Hematopoietic multipotent progenitor cell treated with erythropoietin and hydrocortisone succinate and interleukin-3 and kit ligand, for 15 days (in vitro differentiated cells): ENCODE data around the gene PRRC1.
"Not testable (repeated sequence)": the region's sequence is repeated elsewhere in the genome, so short reads cannot be mapped to it uniquely, and the experiment has no call there.

Experiments
- DNase-seq: peaks from one replicate; pipeline ENCODE4 v3.0.0-alpha.2; 2015; ENCODE audit warnings: low spot score

PRRC1 gene

DNA sequence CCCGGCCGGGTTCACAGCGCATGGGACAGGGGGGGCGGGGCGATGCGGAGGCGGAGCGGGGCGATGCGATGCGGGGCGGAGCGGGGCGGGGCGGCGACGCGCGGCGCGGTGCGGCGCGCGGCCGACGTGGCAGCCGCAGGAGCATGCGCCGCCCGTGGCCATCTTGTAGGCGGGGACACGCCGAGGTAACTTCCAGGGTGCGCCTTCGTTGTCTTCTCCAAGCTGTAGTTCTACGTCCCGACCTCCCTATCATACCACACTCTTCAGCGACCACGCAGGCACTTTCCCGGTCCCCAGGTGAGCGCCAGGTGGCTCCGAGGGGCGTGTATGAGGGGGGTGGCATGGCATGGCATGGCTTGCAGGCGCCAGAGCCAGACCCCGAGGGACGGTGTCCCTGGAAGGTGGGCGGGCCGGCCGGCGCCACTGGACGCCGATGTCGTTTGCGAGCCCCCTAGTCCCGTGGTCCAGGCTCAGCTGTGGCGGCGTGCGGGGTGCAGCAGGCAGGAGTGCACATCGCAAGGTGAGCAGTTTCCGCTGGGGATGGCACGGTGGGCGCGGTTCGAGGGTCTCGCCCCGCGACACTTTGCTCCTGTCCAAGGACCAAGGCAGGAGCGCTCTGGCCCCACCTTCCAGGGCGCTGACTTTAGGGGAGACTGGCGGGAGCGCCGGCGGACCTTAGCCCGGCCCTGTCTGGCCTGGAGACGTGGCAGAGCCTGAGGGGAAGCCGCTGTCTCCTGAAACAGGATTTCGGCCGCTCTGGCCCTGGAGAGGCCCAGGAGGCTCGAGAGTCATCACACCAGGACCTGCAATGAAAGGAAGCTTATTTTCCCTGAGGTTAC is at the start of gene PRRC1:
Gene PRRC1, plus strand, starts transcription at position 161 of the 839 bp plus-strand sequence. CDS start 5,840 bp downstream, outside the sequence.
- peak; percentile 82 for DNase-seq

DNA sequence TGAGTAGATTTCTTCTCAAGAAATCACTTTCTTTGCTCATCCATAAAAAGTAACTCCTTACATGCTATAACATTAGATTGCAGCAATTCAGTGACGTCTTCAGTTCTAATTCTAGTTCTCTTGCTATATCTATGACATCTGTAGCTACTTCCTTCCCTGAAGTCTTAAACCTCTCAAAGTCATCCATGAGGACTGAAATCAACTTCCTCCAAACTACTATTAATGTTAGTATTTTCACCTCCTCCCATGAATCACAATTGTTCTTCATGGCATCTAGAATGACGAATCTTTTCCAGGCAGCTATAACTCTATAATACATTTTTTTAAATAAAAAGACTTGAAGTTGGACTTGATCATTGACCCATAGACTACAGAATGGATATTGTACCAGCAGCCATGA is 46.2 kb upstream of the PRRC1 start:
- no peak for DNase-seq

DNA sequence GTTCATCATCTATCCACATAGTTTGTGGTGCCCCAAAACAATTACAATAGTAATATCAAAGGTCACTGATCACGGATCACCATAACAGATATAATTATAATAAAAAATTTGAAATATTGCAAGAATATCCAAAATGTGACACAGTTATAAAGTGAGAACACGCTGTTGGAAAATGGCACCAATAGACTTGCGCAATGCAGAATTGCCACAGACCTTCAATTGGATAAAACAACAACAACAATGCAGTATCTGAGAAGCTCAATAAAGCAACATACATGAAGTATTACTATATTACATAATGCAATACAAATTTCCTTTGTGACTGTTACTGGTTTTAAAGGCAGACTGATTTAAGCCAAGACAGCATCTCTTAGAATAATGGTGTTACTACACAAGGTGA is 44.7 kb upstream of the PRRC1 start:
- no peak for DNase-seq

DNA sequence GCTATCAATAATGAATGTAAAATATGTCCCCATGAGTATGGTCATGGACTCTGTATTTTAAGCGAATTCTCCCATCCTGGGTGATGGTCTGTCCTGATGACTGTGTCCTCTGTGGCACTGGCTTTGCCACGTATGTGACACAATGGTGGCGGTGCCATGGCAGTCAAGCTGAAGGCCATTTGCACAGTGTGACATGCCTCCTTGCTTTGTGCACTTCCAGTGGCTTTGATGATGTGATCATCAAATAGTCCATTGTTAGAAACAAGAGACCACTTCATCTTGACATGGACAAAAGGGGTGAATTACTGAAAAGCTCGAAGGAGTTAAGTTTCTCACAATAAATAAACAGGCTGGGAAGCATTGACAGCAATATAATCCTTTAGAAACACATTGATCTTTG is 31.0 kb upstream of the PRRC1 start:
- no peak for DNase-seq

DNA sequence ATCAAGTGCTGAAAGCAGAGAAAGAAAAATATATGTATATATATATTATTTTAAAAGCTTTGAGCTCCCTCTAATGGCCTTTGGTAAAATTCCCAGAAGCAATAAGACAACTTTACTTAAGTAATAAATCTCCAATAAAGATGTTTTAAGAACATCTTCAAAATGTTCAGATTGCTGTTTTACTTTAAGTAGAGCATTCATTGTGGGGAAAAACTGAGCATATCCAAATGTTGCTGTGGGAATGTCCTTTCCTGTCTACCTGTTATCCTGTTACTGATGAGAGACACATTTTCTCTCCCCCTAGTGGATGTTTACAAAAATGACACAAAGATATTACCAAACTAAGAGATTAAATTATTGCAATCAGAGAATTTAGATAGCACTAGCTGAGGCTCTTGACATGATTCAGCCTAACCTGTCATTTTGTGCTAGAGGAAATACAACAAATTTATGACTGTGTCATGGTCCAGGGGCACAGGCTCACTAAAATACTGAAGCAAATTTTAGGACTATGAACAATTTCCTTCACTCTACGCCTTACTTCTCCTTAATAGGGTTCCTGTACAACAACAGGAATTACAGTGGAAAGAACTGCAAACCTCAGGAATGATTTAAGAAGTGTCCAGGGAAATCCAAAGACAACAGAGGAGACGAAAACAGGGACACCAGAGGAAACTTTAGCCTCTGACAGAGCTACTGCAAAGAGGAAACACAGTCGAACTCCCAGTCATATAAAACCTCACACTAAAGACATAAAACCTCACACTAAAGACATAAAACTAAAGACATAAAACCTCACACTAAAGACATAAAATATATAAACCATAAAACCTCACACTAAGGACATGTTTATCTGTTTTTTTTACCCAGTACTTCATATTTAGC is 24.3 kb upstream of the PRRC1 start:
- peak; percentile 41 for DNase-seq

DNA sequence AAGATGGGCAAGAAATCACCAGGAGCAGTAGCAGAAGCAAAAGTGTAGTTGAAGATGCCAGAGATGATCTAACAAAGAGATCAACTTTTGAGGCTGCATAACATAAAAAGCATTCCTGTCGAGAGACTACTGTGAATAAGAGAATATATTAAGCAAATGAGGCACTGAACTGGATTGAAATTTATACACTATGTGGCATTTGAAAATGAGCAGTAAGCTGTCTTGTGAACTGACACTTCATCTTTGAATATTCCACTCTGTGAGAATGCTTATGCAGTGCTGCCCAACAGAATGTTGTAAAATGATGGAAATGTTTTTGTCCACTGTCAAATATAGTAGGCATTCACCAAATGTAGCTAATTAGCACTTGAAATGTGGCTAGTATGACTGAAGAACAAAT is 18.9 kb upstream of the PRRC1 start:
- DNase-seq: no peak

DNA sequence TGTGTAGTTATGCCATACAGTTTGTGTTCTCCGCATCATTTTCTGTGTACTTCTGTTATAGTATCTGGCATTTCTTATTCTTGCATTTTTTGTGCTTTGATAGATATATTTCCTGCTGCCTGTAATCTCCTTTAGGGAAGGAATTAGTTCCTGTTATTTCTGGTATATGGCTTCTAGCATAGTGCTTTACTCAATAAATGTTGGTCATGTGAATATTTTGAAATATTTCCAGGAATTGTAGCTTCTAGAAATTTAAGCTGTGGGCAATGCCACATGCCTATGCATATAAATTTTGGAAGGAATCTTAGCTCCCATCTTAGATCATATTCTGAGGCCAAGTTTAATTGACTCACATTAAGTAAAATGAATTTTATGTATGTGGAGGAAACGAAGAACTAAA is 11.5 kb upstream of the PRRC1 start:
- no peak for DNase-seq

DNA sequence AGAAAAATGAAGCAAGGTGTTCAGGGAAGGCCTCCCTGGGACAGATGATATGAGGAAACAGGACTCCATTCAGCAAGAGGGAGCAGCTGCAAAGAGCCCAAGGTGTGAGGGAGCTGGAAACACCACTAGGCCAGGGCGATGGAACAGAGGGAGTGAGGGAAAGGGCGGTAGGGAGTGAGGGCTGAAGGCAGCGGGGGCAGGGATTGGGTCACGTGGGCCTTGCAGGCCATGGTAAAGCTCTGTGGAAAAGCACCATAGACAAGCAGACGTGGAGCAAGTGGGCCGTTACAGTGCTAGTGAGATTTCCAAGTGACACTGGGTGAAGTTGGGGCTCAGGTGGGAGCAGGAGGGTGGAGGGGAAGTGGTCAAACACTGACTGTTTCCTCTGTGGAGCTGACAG is 10.8 kb upstream of the PRRC1 start:
- DNase-seq: no peak

DNA sequence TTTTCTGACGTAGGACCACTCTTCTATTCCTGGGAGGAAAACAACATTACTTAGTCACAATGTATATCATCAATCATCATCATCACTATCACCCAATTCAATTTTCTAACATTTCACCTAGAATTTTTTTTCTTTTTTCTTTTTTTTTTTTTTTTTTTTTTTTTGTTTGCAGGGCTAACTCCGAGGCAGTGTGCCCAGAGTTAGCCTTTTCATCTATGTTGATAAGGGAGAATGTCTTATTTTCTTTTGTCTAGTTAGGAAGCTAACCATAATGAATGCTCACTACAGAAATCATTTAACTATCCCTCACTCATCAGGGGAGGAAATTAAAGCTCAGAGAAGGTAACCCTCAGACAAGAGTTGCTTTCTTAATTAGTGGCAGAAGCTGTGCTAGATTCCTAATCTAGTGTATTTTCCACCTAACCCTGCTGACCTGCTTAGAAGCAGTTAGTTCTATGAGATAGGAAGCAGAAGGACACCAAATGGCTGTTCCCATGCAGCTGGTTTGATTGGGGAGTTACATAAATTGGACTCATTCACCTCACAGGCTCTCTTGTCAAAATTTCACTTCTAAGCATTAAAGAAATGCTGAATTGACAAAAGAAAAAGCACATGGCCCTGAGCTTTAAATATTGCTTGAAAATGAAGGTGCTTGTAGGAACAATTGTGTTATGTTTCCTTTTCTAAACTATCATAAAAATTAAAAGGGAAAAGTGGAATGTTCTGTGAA is 8.6 kb upstream of the PRRC1 start:
- no peak for DNase-seq

DNA sequence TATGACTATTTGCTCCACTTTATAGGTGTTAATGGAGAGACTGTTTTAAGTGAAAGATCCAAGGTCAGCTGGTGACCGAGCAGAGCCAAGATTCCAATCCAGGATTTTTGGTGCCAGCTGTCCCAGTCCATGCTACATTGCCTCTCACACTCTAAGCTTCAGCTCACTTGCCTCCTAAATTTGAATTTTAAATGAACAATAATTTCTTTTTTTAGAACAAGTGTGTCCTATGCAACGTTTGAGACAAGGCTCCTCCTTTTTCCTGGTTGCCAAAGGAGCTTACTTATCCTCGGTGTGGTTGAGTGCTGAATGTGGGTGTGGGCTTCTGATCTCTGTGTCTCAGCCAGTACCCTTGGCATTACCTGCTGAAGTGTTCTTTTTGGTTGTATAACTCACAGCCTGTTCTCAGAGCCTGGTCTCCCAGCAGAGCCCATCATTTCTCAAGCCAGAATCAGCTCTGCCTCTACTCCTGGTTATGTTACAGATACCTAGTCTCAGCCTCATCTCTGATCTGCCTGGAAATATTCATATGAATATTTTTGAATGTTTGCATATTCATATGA is 4.0 kb upstream of the PRRC1 start:
- DNase-seq: no peak

DNA sequence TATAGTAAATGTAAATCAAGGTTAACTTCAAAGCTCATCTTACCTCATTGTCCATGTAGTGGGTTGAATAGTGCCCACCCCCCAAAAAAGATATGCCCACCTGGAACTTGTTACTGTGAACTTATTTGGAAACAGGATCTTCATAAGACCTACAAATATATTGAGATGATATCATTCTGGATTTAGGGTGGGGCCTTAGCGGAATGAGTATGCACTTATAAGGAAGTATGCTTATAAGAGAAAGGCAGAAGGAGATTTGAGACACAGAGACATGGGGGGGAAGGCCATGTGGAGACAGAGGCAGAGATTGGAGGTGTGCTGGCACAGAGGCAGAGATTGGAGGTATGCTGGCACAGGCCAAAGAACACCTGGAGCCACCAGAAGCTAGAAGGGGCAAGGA is 2.6 kb upstream of the PRRC1 start:
- no peak for DNase-seq

DNA sequence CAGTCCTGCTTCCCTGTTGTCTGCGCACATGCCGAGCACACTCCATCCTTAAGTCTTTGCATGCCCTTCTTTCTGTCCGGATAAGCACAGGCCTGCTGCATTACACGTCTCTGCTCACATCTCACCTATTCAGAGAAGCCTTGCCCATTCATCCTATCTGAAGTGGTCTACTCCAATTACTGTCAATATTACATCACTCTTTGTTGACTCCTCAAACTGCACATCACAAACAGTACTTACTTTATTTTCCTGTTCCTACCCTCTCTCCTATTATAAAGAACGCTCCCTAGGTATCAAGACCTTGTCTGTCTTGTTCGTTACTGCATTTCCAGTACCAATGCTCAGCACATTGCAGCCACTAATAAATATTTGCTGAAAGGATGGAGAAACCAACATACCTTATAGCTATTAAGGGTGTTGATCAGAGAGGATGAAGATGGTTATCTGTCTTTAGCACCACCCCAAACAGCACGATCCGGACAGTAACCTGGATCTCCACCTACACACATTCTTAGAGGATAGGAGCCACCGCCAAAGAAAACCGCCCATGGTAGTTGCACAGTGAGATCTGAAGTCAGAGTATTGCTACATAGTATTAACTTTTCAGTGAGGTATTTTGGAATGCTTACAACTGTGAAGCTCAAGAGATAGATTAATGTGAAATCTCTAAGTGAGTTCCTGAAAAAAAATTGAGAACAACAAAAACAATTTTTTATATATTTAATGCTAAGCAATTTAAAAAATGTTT is 1.6 kb upstream of the PRRC1 start:
- no peak for DNase-seq

DNA sequence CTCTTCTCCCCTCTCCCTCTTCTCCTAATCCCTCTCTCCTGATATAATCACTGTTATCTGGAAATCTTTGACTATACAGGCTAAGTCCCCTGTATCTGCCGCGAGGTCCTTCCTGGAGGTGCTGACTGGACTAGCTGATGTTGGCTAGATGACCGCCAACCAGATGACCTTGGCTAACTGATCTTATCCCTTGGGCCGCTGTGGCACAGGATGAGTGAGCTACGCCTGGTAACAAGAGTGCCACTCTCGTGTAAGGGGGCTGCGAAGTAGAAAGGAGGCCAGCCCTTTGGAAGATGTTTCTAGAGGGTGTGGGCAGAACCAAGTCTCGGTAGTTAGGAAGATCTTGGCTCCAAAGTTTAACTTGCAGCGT is 345 bp upstream of the PRRC1 start:
- DNase-seq: no peak

DNA sequence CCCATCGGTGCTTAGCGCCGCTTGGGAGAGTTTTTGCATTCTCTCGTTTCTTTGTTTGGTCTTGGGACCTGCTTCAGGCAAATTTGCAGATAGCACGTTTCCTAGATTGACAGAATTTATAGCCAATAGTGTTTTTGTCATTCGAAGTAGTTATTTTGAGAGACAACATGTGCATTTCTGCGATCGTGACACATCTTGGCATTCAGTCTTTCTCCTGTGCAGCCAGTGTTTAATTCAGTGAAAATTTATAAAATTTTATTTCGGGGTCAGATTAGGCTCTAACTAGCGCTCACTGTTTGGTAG is 830 bp downstream of the PRRC1 start:
- peak; percentile 42 for DNase-seq

DNA sequence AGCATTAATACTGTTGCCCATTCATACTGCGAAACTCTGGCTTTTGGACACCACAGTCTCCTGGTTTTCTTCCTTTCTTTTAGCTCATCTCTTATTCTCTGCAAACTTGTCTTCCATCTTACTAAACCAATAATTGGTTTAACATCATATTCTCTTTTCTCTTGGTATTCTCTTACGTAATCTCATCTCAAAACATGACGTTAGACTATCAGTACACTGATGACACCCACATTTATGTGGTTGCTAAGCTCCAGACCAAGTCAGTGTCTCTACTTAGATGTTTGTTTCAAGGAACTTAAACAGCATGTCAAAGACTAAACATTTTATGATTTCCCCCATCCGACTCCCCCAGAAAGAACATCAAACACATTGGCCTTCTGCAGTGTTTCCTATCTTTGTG is 2.1 kb downstream of the PRRC1 start:
- no peak for DNase-seq

DNA sequence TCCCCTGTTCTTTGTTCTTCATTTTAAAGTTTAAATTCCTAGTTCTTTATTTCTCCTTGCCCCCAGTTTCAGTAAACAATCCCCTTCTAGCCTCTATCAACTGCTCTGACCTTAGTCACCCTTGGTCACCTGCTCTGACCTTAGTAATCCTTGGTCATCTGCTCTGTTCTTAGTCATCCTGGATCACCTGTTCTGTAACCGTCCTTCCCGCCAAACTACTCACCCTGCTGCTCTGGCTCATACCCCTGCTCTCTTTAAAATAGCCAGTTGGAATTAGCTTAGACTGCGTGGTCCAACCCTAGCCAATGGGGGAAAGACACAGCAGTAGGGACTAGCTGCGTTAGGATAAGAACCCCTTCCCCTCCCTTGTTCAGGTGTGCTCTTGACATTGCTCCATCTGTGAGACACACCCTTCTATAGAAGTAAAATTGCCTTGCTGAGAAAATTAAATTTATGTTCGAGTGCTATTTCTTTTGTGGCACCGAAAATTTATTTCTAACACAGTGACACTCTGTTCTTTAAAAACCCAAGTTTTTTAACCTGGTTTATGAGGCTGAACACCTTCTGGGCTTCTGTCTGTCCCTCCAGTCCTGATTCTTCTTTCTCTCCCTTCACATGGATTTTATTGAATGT is 3.8 kb downstream of the PRRC1 start:
- no peak for DNase-seq

DNA sequence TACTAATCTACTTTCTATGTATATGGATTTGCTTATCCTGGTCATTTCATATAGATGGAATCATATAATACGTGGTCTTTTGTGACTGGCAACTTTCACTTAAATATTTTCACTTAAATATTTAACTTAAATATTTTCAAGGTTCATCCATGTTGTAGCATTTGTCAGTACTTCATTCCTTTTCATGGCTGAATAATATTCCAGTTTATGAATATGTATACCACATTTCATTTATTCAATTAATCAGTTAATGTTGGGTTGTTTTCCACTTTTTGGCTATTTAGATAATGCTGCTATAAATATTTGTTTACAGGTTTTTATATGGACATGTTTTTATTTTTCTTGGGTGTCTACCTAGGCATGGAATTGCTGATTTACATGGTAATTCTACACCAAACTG is 7.7 kb downstream of the PRRC1 start:
- DNase-seq: no peak

DNA sequence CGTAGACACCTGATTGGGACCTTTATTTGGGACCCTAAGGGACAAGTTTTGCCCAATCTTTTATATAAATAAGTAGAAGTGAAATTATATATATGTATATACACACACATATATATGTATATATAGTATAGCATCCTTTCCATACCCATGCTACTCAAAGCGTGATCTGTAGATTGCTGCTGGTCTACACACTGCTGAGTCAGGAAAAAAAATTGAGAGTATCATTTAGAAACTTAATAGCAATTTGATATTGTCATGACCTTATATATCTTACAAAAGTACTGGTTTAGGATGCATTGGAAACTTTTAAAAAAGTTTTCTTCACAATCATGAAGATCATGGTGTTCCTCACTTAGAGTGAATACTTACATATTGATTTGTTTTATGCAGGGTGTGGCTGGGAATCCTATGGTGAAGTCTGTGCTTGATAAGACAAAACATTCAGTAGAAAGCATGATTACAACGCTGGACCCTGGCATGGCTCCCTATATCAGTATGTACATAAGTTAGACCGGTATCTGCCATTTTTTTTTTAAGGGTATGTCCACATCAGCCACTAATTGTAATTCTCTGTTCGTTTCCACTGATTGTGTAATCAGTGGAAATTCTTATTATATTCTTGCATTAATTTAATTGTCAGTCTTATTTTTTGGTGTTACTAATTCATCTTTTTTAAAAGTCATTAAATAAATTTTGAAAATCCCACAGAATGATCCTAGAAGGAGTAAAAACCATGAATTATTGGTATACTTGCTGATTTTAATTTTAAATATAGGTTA is 12.7 kb downstream of the PRRC1 start:
- no peak for DNase-seq

DNA sequence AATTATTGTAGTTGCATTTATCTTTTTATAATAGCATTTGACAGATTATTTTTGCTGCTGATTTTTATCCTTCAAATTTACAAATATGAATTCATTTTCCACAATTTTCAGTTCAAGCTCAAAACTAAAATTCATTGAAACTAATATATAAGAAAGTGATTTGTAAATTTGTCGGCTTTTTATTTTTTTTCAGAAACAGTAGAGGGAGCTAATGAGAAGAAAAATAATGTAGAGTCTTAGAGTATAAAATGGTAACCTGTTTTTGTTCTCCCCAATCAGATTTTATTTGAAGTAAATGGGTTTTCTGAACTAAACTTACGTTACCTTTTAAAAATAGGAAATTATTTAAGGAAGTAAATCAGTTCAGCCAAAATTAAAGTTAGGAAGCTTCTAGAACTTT is 19.2 kb downstream of the PRRC1 start:
- DNase-seq: peak; percentile 11

DNA sequence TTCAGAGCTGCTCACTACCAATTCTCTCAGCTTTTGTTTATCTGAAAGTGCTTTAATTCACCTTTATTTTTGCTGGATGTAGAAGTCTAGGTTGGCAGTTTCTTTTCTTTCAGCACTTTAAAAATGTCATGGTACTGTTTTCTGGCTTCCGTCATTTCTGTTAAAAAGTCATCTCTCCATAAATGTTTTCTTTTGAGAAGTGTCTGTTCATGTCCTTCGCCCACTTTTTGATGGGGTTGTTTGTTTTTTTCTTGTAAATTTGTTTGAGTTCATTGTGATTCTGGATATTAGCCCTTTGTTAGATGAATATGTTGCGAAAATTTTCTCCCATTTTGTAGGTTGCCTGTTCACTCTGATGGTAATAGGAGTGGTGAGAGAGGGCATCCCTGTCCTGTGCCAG is 23.1 kb downstream of the PRRC1 start:
- not testable (repeated sequence) for DNase-seq
